IMR-90 (cell line): ENCODE measurements around the gene BCAS3. TPM values are rescaled to one million over a fixed set of nuclear protein-coding genes. Genes with fewer than 3 reads are reported as not detected.

Experiments used
- ATAC-seq: fragments of 200-7000 bp; cut with Tn5 transposase; 2 replicates; pipeline ENCODE4 v1.9.1; 2020; ENCODE audit warnings: low read depth, mild to moderate bottlenecking, moderate library complexity
- BruUV-seq: library from RNA; stranded (reverse); fragments of 400-500 nt; replicated peaks from 2 replicates; lab custom pipeline; 2021; lab: Mats Ljungman, UMichigan
- CTCF ChIA-PET: fragments of 300-600 bp; formaldehyde crosslinking; extraction: SDS; loops from one replicate; lab custom pipeline; 2021; ENCODE audit warnings: antibody characterized with exemption; lab: Yijun Ruan, JAX
- POLR2A ChIA-PET: fragments of 300-600 bp; sonication (Branson Sonifier 250); formaldehyde crosslinking; loops from one replicate; lab custom pipeline; 2022; ENCODE audit warnings: antibody characterized with exemption; ENCODE audit not compliant: unreplicated experiment; lab: Charles Lee
- DNase-seq: peaks from one replicate; pipeline ENCODE4 v3.0.0; 2013
- H2AFZ ChIP-seq: replicated peaks from 2 replicates; pipeline ENCODE3; 2013; ENCODE audit warnings: low read length, mild to moderate bottlenecking; ENCODE audit not compliant: poor library complexity
- H2AK5ac ChIP-seq: 2 replicates; pipeline ENCODE4 v1.6.1; 2013; ENCODE audit warnings: low read depth, low read length, inconsistent platforms
- H2AK9ac ChIP-seq: replicated peaks from 2 replicates; pipeline ENCODE3; 2013; ENCODE audit warnings: mild to moderate bottlenecking, low read depth, low read length, moderate library complexity; ENCODE audit not compliant: poor library complexity
- H2BK120ac ChIP-seq: 2 replicates; pipeline ENCODE4 v1.6.1; 2013; ENCODE audit warnings: low read depth, low read length, inconsistent platforms
- H2BK15ac ChIP-seq: 3 replicates; pipeline ENCODE4 v1.6.1; 2013; ENCODE audit warnings: low read depth, low read length, inconsistent platforms
- H2BK20ac ChIP-seq: 2 replicates; pipeline ENCODE4 v1.6.1; 2013; ENCODE audit warnings: low read depth, mild to moderate bottlenecking, inconsistent platforms, low read length, moderate library complexity
- H2BK5ac ChIP-seq: 2 replicates; pipeline ENCODE4 v1.6.1; 2013; ENCODE audit warnings: mild to moderate bottlenecking, low read depth, low read length, inconsistent platforms; ENCODE audit not compliant: poor library complexity, severe bottlenecking
- H3K14ac ChIP-seq: replicated peaks from 2 replicates; pipeline ENCODE4 v1.6.1; 2013; ENCODE audit warnings: low read depth, low read length, inconsistent platforms
- H3K18ac ChIP-seq: 2 replicates; pipeline ENCODE4 v1.6.1; 2013; ENCODE audit warnings: low read depth, low read length, control low read depth
- H3K23ac ChIP-seq: 2 replicates; pipeline ENCODE4 v1.6.1; 2013; ENCODE audit warnings: low read depth, low read length, inconsistent platforms
- H3K27ac ChIP-seq: 2 replicates; pipeline ENCODE4 v1.5.1; 2013; ENCODE audit warnings: mild to moderate bottlenecking, control low read depth, low read length; ENCODE audit not compliant: insufficient read depth
- H3K27me3 ChIP-seq: 2 replicates; pipeline ENCODE4 v1.6.1; 2013; ENCODE audit warnings: low read length; ENCODE audit not compliant: control insufficient read depth, insufficient read depth
- H3K36me3 ChIP-seq: 2 replicates; pipeline ENCODE4 v1.6.1; 2013; ENCODE audit warnings: low read length, mixed read lengths; ENCODE audit not compliant: control insufficient read depth, insufficient read depth
- H3K4ac ChIP-seq: 2 replicates; pipeline ENCODE4 v1.6.1; 2013; ENCODE audit warnings: low read depth, low read length, inconsistent platforms
- H3K4me1 ChIP-seq: 2 replicates; pipeline ENCODE4 v1.6.1; 2013; ENCODE audit warnings: low read length, mixed read lengths; ENCODE audit not compliant: control insufficient read depth, insufficient read depth
- H3K4me2 ChIP-seq: 2 replicates; pipeline ENCODE4 v1.6.1; 2013; ENCODE audit warnings: low read depth, mild to moderate bottlenecking, control low read depth, low read length, moderate library complexity
- H3K4me3 ChIP-seq: 2 replicates; pipeline ENCODE4 v1.5.1; 2013; ENCODE audit warnings: low read depth, mild to moderate bottlenecking, control low read depth, low read length, moderate library complexity; ENCODE audit not compliant: insufficient read depth
- H3K56ac ChIP-seq: 2 replicates; pipeline ENCODE4 v1.6.1; 2013; ENCODE audit warnings: low read length, inconsistent platforms; ENCODE audit not compliant: insufficient read depth; ENCODE audit errors: extremely low read depth
- H3K79me1 ChIP-seq, 2 experiments: 2 replicates each; pipeline ENCODE4 v1.6.1; 2013; ENCODE audit warnings: low read length in 2 of 2, inconsistent platforms in 1 of 2, low read depth in 1 of 2
- H3K9ac ChIP-seq: 2 replicates; pipeline ENCODE4 v1.6.1; 2013; ENCODE audit warnings: low read depth, low read length, control low read depth
- H3K9me1 ChIP-seq: 2 replicates; pipeline ENCODE4 v1.6.1; 2013; ENCODE audit warnings: low read length, inconsistent platforms; ENCODE audit not compliant: insufficient read depth
- H3K9me3 ChIP-seq: 2 replicates; pipeline ENCODE4 v1.6.1; 2013; ENCODE audit warnings: low read length; ENCODE audit not compliant: control insufficient read depth, insufficient read depth
- H4K20me1 ChIP-seq: 2 replicates; pipeline ENCODE4 v1.6.1; 2013; ENCODE audit warnings: low read length, inconsistent platforms; ENCODE audit not compliant: insufficient read depth
- H4K5ac ChIP-seq: 2 replicates; pipeline ENCODE4 v1.6.1; 2013; ENCODE audit warnings: mild to moderate bottlenecking, low read depth, low read length, control low read depth
- H4K8ac ChIP-seq, 2 experiments: 2 replicates each; pipeline ENCODE4 v1.6.1; 2013; ENCODE audit warnings: low read depth in 2 of 2, low read length in 2 of 2, control low read depth in 1 of 2, inconsistent platforms in 1 of 2
- H4K91ac ChIP-seq: 2 replicates; pipeline ENCODE4 v1.6.1; 2013; ENCODE audit warnings: low read depth, low read length, inconsistent platforms; ENCODE audit not compliant: insufficient read depth
- BHLHE40 ChIP-seq: fragments of 150-350 bp; IDR thresholded peaks from 2 replicates; pipeline ENCODE4 v1.6.1; 2016; ENCODE audit warnings: mild to moderate bottlenecking, low read depth, low read length
- CEBPB ChIP-seq: IDR thresholded peaks from 2 replicates; pipeline ENCODE4 v1.6.1; 2012; ENCODE audit warnings: low read depth, low read length, improper control_type of control experiment
- CHD1 ChIP-seq: IDR thresholded peaks from 2 replicates; pipeline ENCODE4 v1.6.1; 2012; ENCODE audit warnings: low read depth, low read length, improper control_type of control experiment
- FOS ChIP-seq: fragments of 150-350 bp; IDR thresholded peaks from 2 replicates; pipeline ENCODE4 v1.6.1; 2016; ENCODE audit warnings: low read depth, low read length
- MAFK ChIP-seq: IDR thresholded peaks from 2 replicates; pipeline ENCODE4 v1.6.1; 2012; ENCODE audit warnings: low read depth, low read length, improper control_type of control experiment
- MAZ ChIP-seq: IDR thresholded peaks from 2 replicates; pipeline ENCODE4 v1.6.1; 2012; ENCODE audit warnings: low read depth, mild to moderate bottlenecking, low read length, improper control_type of control experiment, moderate library complexity, borderline replicate concordance
- MXI1 ChIP-seq: IDR thresholded peaks from 2 replicates; pipeline ENCODE4 v1.6.1; 2012; ENCODE audit warnings: low read depth, mild to moderate bottlenecking, low read length, moderate library complexity, borderline replicate concordance
- NFE2L2 ChIP-seq: fragments of 150-350 bp; IDR thresholded peaks from 2 replicates; pipeline ENCODE4 v1.6.1; 2016; ENCODE audit warnings: low read depth, mild to moderate bottlenecking, low read length
- POLR2A ChIP-seq: IDR thresholded peaks from 2 replicates; pipeline ENCODE4 v1.6.1; 2012; ENCODE audit warnings: mild to moderate bottlenecking, low read depth, low read length
- RAD21 ChIP-seq: IDR thresholded peaks from 2 replicates; pipeline ENCODE4 v1.6.1; 2012; ENCODE audit warnings: low read length, improper control_type of control experiment
- RCOR1 ChIP-seq: IDR thresholded peaks from 2 replicates; pipeline ENCODE4 v1.6.1; 2012; ENCODE audit warnings: mild to moderate bottlenecking, low read length, improper control_type of control experiment; ENCODE audit not compliant: insufficient replicate concordance
- RFX5 ChIP-seq: IDR thresholded peaks from 2 replicates; pipeline ENCODE4 v1.8.0; 2012; ENCODE audit warnings: low read depth, mild to moderate bottlenecking, low read length, moderate library complexity
- SMC3 ChIP-seq: fragments of 150-350 bp; IDR thresholded peaks from 2 replicates; pipeline ENCODE4 v1.6.1; 2016; ENCODE audit warnings: low read depth, mild to moderate bottlenecking, antibody characterized with exemption, low read length, moderate library complexity
- WGBS, 2 experiments: methylation state at CpG; one replicate each; pipeline versions ENCODE4 v1.1.5 to v1.1.7; 2013; ENCODE audit warnings: missing lambda C conversion rate in 2 of 2; ENCODE audit not compliant: insufficient read length in 1 of 2; ENCODE audit errors: extremely low coverage in 2 of 2; 5-methylcytosine and 5-hydroxymethylcytosine counted together
- dilution Hi-C: fragments of 300-500 bp; cut with HindIII; formaldehyde crosslinking; loops from one replicate; pipeline ENCODE4 v1.14.3; 2018; ENCODE audit warnings: low sequenced_read_pairs; ENCODE audit not compliant: unreplicated experiment
- in situ Hi-C: fragments of 300-500 bp; cut with MboI; formaldehyde crosslinking; loops from 3 replicates; pipeline ENCODE4 v1.14.3; 2019; ENCODE audit warnings: low sequenced_read_pairs, inconsistent platforms, mixed read lengths
- intact Hi-C: fragments of 100-400 bp; cut with micrococcal nuclease; formaldehyde crosslinking; loops from 2 replicates; pipeline ENCODE4 v1.10.0; 2022
- polyA plus RNA-seq, 3 experiments: library from polyadenylated mRNA; depleted of rRNA; stranded (reverse); fragments of >200 nt; gene quantifications; 2 replicates each; pipeline ENCODE4 v1.2.3, GENCODE V29; 2012; ENCODE audit warnings: low replicate concordance in 1 of 3
- total RNA-seq: library from RNA; depleted of rRNA; stranded (reverse); fragments of >200 nt; gene quantifications from 2 replicates; pipeline ENCODE4 v1.2.3, GENCODE V29; 2012
- TF ChIP-seq, protein P1 (sequence below): conservative IDR thresholded peaks from 2 replicates; pipeline ENCODE4 v1.5.1; 2012; ENCODE audit warnings: mild to moderate bottlenecking, low read depth, low read length, improper control_type of control experiment
- TF ChIP-seq, protein P2 (sequence below): fragments of 150-350 bp; IDR thresholded peaks from 2 replicates; pipeline ENCODE4 v1.6.1; 2017; ENCODE audit warnings: mild to moderate bottlenecking, antibody characterized with exemption, low read length, low read depth
- TF ChIP-seq, protein P3 (sequence below): fragments of 150-350 bp; IDR thresholded peaks from 2 replicates; pipeline ENCODE4 v1.6.1; 2016; ENCODE audit warnings: low read depth, mild to moderate bottlenecking, low read length, moderate library complexity, borderline replicate concordance

Gene BCAS3
- total and polyA plus RNA-seq, 2 of the 4 experiments (the other 2 are of a cell fraction) = 6.3 to 27.1 TPM

DNA sequence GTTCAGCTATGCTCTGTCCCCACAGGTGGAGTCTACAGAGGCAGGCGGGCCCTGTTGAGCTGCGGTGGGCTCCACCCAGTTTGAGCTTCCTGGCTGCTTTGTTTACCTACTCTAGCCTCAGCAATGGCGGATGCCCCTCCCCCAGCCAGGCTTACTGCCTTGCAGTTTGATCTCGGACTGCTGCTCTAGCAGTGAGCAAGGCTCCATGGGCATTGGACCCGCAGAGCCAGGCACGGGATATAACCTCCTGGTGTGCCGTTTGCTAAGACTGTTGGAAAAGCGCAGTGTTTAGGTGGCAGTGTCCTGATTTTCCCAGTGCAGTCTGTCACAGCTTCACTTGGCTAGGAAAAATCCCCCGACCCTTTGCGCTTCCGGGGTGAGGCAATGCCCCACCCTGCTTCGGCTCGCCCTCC, 89.1 kb downstream of the BCAS3 start:
- Histone ChIP-seq H3K9me1 (no peaks in the 10 kb centered on the region), H4K5ac (no peak overlapping the region), H3K9ac (no peak overlapping the region), H3K4me3 (no peak overlapping the region), H4K20me1 (no peaks in the 10 kb centered on the region), H3K4ac (no peak overlapping the region), H3K9me3 (no peaks in the 10 kb centered on the region; the same call in 1 of the 2 replicates), H2BK120ac (no peak overlapping the region), H4K91ac (no peak overlapping the region), H2BK15ac (no peak overlapping the region), H3K56ac (no peak overlapping the region), H3K4me2 (no peak overlapping the region), H3K14ac (no peak overlapping the region), H2BK5ac (no peak overlapping the region), H3K36me3 (no peaks in the 10 kb centered on the region), H4K8ac (no peak overlapping the region), H2AK9ac (no peak overlapping the region), H3K23ac (no peak overlapping the region), H3K4me1 (no peaks in the 10 kb centered on the region), H2AK5ac (no peak overlapping the region), H2BK20ac (no peak overlapping the region), H3K27ac (no peak overlapping the region), H3K79me1 (no peaks in the 10 kb centered on the region; a peak in 1 of 4 replicates), H3K27me3 (no peaks in the 10 kb centered on the region), H3K18ac (no peak overlapping the region), H2AFZ (no peak overlapping the region)
- in situ Hi-C loops = no loop called here
- DNase-seq (no peak), ATAC-seq (no peak)
- TF ChIP-seq RAD21 (no peak), POLR2A (no peak), MAFK (no peak), NFE2L2 (no peak), BHLHE40 (no peak), RFX5 (no peak), CHD1 (no peak), MAZ (no peak), MXI1 (no peak), RCOR1 (no peak), FOS (no peak), SMC3 (no peak), CEBPB (no peak)
- TF ChIP-seq, protein P1, sequence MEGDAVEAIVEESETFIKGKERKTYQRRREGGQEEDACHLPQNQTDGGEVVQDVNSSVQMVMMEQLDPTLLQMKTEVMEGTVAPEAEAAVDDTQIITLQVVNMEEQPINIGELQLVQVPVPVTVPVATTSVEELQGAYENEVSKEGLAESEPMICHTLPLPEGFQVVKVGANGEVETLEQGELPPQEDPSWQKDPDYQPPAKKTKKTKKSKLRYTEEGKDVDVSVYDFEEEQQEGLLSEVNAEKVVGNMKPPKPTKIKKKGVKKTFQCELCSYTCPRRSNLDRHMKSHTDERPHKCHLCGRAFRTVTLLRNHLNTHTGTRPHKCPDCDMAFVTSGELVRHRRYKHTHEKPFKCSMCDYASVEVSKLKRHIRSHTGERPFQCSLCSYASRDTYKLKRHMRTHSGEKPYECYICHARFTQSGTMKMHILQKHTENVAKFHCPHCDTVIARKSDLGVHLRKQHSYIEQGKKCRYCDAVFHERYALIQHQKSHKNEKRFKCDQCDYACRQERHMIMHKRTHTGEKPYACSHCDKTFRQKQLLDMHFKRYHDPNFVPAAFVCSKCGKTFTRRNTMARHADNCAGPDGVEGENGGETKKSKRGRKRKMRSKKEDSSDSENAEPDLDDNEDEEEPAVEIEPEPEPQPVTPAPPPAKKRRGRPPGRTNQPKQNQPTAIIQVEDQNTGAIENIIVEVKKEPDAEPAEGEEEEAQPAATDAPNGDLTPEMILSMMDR = no peak
- TF ChIP-seq, protein P2, sequence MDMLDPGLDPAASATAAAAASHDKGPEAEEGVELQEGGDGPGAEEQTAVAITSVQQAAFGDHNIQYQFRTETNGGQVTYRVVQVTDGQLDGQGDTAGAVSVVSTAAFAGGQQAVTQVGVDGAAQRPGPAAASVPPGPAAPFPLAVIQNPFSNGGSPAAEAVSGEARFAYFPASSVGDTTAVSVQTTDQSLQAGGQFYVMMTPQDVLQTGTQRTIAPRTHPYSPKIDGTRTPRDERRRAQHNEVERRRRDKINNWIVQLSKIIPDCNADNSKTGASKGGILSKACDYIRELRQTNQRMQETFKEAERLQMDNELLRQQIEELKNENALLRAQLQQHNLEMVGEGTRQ = no peak
- TF ChIP-seq, protein P3, sequence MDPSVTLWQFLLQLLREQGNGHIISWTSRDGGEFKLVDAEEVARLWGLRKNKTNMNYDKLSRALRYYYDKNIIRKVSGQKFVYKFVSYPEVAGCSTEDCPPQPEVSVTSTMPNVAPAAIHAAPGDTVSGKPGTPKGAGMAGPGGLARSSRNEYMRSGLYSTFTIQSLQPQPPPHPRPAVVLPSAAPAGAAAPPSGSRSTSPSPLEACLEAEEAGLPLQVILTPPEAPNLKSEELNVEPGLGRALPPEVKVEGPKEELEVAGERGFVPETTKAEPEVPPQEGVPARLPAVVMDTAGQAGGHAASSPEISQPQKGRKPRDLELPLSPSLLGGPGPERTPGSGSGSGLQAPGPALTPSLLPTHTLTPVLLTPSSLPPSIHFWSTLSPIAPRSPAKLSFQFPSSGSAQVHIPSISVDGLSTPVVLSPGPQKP = no peak
- dilution Hi-C loops = no loop called here
- intact Hi-C loops = no loop called here
- no TSS peak for BruUV-seq
- POLR2A ChIA-PET = no interaction called here
- WGBS, 2 experiments = 94% methylated on average over 8 of the region's 13 CpGs; no CpG with 5 or more reads in 1 of the 2 experiments
- CTCF ChIA-PET = no interaction called here
